ENCODE results near the gene UPF3B.

DNA sequence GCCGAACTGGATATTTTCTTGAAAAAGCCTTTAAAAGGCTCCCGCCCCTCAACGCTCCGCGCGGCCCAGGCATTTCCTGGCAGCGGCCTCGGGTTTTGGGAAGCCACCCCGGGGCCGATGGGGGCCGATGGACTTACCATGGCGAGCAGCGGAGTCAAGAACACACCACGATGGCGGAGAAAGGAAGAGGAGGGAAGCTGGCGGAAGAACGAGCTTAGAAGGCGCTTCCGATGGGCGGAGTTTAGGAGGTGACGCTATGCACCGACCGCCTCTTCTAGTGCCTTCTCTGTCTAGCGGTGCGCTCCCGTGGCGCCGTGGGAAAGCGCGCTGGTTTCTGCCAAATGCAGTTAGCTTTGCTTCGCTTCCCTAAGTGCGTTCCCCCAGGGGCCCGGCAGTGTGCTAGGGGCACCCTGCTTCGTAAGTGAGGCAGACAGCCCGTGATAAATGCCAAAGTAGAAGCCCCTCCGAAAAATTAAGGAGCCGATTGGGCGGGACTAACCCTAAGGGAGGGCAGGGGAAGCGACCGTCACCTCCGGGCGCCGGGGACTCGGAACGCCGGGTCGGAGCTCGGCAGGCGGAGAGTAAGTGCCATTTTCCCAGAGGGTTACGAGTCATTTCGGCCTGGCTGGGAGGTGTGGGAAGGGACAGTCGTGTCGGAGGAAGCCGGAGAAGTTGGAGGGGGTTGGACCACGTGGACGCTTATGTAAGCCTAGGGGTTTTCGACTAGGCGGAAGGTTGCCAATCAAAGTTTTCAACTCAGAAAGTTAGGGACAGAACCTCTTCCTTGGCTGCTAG lies 61.1 kb downstream of the UPF3B start, which contains the start of gene RPL39:
- TF ChIP-seq, protein P1, sequence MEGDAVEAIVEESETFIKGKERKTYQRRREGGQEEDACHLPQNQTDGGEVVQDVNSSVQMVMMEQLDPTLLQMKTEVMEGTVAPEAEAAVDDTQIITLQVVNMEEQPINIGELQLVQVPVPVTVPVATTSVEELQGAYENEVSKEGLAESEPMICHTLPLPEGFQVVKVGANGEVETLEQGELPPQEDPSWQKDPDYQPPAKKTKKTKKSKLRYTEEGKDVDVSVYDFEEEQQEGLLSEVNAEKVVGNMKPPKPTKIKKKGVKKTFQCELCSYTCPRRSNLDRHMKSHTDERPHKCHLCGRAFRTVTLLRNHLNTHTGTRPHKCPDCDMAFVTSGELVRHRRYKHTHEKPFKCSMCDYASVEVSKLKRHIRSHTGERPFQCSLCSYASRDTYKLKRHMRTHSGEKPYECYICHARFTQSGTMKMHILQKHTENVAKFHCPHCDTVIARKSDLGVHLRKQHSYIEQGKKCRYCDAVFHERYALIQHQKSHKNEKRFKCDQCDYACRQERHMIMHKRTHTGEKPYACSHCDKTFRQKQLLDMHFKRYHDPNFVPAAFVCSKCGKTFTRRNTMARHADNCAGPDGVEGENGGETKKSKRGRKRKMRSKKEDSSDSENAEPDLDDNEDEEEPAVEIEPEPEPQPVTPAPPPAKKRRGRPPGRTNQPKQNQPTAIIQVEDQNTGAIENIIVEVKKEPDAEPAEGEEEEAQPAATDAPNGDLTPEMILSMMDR (IDR thresholded peaks at IDR 0.05): no peak
- TF ChIP-seq POLR2AphosphoS5 (IDR thresholded peaks at IDR 0.05; ENCODE audit: low read depth, low read length) (peak; percentile 99), SIN3A (IDR thresholded peaks at IDR 0.05; ENCODE audit: borderline replicate concordance, insufficient read depth, low read depth, low read length) (peak; percentile 59; the same call in 1 of the 2 replicates), REST (IDR thresholded peaks at IDR 0.05; ENCODE audit: insufficient read depth in 1 of 2, low read depth in 2 of 2, low read length in 1 of 2) (0 out of 4 replicates have a peak, but pooled peaks of 1 of the 2 experiments have one; percentile 15), TCF7L2 (IDR thresholded peaks at IDR 0.05; ENCODE audit: low read depth, low read length) (no peak)
